Measurements from ENCODE around the gene LEKR1.

DNA sequence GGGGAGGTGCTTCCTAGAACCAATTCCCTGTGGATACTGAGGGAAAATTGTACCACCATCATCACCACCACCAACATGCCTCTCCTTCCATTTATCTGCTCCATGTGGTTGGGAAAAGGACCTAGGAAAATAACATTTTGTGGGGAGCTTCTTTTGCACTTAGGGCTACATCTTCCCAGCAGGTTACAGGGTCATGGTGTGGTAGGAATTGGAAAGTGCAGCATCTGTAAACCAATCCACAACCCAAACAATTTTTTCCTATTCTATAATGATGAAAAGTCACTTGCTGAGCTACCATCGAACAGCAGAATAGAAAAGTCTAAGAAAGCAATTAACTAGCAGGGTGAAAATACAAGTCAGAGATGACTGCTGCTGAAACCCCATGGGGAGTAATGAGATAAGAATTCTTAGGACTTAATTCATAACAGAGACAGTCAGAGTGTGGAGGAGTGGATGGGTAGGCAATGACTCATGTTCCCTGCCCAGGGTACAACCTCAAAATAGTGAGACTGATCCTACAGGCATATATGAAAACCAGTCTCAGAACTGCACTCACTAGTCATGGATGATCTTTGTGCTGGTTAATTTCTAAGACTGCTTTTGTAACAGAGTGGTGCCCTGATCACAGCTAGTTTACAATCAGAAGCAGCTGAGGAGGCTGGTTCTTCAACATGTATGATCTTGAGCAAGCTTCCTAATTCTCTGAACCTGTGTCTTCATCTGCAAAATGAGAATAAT lies 38.1 kb upstream of the LEKR1 start:
- TF ChIP-seq, protein P1, sequence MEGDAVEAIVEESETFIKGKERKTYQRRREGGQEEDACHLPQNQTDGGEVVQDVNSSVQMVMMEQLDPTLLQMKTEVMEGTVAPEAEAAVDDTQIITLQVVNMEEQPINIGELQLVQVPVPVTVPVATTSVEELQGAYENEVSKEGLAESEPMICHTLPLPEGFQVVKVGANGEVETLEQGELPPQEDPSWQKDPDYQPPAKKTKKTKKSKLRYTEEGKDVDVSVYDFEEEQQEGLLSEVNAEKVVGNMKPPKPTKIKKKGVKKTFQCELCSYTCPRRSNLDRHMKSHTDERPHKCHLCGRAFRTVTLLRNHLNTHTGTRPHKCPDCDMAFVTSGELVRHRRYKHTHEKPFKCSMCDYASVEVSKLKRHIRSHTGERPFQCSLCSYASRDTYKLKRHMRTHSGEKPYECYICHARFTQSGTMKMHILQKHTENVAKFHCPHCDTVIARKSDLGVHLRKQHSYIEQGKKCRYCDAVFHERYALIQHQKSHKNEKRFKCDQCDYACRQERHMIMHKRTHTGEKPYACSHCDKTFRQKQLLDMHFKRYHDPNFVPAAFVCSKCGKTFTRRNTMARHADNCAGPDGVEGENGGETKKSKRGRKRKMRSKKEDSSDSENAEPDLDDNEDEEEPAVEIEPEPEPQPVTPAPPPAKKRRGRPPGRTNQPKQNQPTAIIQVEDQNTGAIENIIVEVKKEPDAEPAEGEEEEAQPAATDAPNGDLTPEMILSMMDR (IDR thresholded peaks at IDR 0.05) = no peak
- no peak for TF ChIP-seq EZH2 (IDR thresholded peaks at IDR 0.05; ENCODE audit: borderline replicate concordance, insufficient read depth, low read depth, low read length, poor library complexity, severe bottlenecking)
